ENCODE results near the gene MRTFA.

- TF ChIP-seq POLR2A (IDR thresholded peaks at IDR 0.05; ENCODE audit: low read length): no peak
- TF ChIP-seq GATA1 (IDR thresholded peaks at IDR 0.05; ENCODE audit: low read depth, low read length): no peak
These were observed 41.6 kb downstream of the MRTFA start for GRCh38 chr22:40594924-40595323.

Data from erythroblast (primary cell).